GM19395 (cell line): ENCODE results near the gene KLF6.

Experiments used
- ATAC-seq: cut with Tn5 transposase; IDR thresholded peaks from one replicate; pipeline ENCODE4 v1.9.1; 2021; ENCODE audit warnings: mild to moderate bottlenecking, moderate library complexity; ENCODE audit not compliant: unreplicated experiment

Gene KLF6

DNA sequence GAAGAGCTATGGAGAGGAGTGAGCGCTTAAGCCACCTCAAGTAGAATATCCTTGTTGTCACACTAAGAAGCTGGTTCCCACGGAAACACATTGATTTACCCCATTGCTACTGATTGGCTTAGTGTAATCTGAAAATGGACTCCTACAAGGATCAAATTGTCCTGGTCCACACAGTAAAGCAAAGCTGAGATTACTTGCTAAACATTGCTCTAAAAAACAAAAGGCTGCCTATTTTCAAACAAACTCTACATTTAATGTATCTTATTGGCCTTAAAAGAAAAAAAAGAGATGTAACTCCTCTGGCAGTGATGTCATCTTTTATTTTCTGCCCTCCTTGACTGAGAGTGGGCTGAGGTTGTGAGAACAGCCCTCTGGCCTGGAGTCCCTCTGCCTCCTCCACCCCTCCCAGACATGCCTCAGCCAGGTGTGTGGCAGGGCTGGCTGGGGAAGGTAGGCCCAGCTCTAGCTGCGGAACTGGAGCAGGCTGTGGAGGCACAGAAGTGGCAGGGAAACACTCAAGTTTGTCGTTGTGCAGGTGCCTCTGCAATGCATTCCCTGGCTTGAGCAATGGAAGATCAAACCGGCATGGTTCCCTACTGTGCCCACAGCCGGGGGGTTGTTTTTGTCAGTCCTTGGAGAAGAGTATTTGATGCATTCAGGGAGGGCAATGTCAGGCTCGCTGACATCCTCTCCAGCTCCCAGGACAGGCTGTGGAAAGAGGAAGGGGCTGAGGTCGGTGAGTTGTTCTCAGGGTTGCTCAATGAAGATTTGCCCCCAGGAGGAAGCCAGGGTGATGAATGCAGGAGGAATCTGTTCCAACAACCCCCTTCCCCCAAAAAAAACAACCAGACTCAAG lies 9.1 kb downstream of the KLF6 start:
- no peak for ATAC-seq

DNA sequence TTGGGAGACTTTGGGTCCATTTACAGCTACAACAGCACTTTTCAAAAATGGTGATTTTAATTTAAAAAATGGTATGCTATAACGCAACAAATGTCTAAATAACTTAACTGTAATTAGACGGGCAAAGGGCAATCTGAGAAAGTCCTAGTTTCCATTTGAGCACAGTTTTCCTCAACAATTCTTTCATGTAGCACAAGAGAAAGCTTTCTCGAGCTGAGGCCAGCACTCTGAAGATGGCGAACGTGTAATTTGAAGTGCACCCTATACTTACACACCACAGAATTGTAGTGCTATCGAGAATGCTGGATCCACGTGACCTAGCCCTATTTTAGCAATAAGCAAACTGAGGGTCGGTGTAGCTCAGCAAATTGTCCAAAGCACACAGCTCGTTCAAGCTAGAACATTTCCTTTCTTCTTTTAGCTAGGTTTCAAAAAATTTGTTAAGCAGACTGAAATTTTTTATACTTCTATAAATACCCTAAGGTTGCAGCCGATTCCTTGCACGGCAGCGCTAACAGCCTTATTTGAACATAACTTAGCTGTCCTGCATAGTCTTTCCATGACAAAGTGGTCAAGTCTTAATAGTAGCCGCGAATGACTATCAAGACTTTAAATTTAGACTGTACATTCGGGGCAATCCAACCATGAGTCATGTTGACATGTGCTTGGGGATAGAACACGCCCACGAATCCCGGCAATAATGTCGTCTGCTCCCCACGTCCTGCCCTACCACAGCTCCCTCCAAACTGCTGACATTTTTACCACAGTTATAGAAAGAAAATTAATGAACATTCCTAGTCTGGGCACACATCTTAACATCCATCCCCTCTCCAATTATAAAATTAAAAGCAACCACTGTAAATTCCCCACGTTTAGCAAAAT lies 10.0 kb downstream of the KLF6 start:
- no peak for ATAC-seq

DNA sequence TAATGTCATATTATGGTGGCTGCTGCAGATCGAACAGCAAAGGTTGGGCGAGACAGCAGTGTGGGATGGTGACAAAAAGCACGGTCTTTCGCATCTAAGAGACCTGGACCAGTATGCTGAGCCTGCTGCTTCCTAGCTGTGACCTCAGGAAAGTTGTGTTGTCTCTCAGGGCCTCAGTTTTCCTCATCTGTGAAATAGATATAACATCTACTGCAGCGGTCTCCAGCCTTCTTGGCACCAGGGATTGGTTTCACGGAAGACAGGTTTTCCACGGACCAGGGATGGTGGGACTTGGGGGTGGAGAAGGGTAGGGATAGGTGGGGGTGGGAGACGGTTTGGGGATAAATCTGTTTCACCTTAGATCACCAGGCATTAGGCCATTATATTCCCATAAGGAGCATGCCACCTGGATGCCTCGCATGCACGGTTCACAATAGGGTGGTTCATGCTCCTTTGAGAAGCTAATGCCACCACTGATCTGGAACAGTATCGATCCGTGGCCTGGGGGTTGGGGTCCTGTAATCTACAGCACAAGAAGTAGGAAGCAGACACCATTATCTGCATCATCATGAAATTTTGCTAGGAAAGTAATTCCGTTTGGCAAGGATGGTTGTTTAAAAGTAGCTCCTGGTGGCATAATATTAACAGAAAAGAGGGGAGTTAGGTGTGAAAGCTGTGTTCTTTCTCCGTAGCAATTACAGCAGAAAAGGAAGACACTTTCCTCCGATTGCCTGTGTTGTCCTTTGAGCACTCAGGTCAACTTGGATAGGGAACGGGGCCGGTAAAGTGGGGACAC lies 10.8 kb downstream of the KLF6 start:
- no peak for ATAC-seq

DNA sequence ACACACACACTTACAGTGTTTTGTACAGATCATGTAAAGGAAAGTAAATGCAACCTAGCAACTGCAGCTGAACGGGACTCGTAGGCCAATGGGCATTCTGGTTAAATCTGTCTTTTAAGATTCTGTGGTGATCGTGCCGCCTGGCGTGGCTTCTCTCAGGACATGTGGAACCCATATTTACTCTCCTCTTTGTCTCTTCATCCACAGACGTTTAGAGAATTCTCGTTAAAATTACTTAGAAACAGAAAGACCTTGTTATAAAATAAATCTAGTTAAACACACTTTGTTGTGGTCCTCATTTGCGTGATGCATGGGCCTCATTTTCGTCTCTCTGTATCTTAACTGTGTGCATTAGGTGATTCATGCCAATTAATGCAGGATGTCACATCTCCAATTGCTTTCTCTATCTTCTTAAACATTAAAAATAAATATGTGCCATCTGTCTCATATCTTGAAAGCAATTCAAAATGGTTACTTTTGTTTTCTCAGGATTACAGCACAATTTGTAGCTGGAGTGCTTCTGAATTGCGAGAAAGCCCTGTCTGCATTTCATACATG lies 11.5 kb downstream of the KLF6 start:
- no peak for ATAC-seq

DNA sequence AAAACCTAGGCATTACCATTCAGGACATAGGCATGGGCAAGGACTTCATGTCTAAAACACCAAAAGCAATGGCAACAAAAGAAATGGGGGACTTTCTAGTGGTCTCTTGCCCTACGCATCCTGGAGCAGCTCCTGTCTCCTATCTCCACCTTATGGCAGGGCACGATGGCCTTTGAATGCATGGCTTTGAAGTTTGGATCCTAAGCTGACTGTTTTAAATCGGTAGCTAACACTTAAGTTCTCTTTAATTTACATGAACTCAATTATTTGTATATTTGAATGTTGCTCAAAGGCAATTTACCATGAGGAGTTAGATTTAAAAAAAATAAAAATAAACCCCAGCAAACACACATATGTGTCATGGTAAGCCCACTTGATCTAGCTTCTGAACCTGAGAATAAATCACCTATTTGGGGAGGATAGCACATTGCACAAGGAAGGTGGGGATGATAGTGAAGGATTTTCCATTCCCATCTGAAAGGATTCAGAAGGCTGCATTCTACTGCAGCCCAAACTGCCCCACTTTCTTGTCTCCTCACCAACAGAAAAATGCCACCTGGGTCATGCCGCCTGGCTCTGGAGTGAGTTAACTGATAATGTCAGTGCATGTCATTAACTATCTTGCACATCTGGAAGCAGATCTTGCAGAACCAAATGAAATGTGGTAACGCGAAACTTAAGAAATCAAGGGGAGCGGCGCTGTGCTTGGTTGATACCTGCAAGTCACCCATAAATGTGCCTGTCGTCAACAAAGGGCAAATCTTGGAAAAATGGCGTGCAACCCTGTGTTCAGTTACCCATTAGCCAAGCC lies 12.4 kb downstream of the KLF6 start:
- no peak for ATAC-seq

DNA sequence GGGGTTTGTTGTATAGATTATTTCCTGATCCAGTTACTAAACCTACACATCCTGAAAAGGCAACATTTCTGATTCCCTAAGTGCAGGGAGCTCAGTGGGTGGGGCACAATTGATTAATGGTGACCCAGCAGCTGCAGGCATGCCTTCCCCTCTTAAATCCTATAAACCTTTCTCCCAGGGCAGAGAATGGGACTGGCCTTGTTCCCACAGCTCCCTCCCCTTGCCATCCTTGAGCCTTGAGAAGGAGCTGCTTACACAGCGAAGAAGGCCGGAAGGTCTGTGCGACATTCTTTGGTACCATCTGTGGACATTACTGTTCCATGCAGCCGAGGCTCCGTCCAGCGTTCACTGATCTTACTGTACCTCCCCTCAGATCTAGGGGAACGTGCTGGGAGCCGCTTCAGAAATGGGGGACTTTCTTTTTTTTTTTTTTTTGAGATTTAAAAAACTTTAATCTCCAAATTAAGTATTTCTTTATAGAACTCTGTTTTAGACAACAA lies 14.3 kb downstream of the KLF6 start:
- ATAC-seq = no peak

DNA sequence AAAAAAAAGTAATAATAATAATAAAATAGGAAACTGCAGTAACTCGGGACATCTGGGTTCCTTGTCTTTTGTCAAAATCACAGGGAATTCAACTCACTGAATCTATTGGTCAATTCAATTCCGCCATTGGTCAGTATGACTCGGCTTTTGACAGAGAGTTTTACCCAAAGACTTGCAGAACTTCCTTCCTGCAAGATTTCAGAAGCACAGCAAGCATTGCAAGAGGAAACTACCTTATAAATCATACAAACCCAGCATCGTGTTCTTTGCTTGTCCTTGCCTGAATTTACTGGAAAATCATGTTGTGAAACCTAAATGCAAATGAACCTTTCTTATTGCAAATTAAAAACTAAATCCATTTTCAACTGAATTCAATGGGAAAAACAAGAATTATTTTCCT lies 15.5 kb downstream of the KLF6 start:
- no peak for ATAC-seq

DNA sequence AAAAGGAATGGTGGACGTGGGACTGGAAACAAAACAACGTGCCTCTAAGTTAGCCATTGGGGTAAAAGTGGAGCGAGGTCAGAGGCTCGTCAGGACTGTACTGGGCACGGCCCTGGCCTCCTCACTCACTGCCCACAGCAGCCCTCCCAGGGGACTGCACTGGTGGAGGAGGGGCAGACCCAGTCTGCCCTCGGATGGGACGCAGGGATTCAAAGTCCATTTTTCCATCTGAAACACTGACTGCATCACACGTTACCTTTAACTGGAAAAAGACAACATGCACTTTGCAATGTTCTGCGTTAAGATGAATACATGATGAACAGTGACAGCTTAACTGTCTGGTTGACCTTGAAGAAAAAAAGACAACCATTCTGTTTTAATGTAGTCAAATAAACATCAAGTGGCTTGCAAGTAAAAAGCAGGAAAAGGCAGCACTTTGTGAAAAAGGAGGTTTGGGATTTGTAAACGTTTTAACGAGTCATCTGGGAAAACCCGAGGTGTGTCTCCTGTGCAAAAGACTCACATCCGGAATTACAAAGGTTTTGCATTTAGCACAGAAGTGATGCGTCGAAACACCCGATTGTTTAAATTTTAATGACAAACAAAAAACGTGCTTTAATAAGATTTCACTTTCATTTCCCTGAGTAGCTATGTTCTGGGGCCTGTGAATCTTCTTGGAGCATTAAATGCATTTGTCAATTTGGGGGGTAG lies 18.8 kb downstream of the KLF6 start:
- no peak for ATAC-seq

DNA sequence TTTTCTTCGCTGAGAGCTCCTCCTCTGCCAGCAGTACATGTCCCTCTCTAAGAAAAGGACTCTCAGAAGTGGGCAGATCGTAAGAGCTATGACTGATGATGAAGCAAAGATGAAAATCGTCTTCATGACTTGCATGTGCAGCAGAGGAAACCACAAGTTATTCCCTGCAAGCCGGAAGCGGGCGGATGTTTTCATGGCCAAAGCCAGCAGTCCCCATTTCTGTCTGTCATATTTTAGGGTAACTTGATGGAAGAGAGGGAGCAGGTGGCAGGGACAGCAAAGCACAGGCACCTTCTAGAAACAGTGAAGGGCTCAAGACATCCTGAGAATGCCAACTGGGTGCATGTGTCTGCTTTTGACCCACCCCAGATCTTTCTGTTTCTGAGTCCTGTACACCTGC lies 19.9 kb downstream of the KLF6 start:
- no peak for ATAC-seq

DNA sequence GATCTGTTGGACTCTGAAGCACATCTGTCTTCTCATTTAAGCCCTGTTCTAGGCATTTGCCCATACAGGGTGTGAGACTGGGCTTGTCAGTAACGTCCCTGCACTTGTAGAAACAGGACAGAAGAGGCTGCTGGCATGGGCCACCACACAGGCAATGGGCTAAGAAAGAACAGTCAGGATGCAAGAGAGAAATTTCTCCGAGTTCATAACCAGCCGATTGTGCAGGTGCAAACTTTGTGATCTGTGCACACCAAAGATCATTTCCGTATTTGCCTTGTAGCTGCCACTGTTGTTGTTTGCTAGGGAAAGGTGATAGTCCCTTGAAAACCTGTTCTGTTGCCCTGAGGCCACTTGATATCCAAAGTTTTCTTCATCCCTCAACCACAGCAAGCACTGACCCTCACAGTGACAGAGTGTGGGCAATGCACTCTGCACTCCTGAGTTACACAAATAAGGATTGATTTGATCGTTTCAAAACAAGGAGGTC lies 20.3 kb downstream of the KLF6 start:
- ATAC-seq = no peak

DNA sequence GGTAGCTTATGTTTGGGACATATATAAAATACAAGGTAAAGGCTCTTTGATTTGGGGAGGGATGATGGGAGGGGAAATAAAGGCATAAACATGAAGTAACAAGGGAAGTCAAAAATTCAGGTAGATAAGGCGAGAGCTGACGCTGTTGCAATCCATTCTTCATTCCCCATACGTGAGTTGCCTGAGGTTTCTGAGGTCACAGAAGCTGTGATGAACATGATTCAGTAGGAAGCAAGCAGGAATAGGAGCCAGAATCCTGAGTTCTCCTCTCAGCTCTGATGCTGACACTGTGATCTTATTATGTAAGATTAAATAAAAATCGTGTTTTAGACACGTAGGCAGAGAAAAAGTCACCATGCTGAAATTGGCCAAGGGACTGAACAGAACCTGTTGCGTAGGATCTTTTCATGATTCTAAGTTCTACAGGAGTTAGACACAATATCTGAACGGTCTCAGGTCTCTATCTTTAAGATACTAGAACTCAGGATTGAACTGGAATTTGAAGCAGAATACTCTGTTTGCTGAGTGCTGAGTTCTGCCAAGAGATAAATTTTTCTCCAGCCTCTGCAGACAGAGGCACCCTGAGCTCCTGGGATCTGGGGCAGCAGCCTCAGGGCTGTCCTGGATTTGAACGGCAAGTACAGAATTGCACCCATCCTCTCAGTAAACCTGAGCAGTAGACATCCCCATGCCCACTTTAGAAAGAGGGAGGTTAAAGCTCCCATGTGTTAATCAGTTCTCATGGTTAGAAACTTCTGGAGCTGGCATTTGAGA lies 21.0 kb downstream of the KLF6 start:
- ATAC-seq = no peak

DNA sequence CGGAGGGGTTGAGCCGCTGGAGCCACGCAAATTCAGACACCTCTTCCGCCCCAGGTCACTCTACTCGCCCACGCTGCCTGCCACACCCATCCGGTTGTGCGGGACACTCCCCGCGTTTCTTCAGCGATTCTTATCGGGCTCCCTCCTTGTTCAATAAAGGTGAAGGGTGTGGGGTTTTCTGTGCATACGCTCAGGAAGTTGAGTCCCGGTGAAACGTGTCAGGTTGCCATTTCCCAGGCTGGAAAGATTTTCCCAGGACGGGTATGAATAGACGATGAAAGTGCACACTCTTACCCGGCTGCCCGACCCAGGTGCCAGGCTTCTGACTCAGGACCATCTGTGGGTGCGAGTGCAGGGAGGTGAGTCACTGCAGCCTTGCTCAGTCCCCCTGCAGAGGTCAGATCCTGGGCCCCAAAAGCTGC lies 22.0 kb downstream of the KLF6 start:
- no peak for ATAC-seq

DNA sequence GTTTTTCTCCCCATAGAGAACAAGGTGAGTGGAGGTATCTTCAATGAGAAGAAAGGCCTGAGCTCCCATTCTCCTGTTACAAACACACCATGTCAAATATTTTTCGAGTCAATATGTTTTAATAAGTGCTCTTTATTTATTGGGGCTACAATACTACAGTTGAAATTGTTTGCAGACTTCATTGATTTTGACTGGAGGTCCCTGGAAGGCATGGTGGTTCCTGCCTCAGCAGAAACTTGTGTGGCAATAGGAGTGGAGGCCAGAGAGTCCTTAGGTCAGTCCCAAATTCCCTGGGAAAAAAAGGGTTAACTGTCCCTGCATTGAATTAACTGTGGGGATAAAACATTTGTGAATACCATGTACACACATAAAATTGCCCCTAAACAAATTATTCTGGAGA lies 22.7 kb downstream of the KLF6 start:
- ATAC-seq = no peak

DNA sequence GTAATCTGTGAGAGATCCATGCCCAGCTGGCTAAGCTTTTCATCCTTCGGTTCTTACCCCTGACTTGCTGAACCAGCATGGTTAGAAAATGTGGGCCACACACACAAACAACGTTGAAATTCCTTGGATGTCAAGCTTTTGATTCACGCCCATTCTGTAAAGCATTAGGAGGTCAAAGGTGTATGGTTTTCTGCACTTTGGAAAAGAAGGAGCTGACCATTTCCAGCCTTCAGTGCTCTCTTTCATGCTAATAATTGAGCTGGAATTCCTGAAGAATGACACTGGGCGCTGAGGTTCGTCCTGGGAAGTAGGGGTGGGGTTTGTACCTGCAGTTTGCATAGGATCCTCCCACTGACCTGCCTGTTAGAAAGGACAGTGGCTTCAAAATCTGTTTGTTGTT lies 23.1 kb downstream of the KLF6 start:
- no peak for ATAC-seq

DNA sequence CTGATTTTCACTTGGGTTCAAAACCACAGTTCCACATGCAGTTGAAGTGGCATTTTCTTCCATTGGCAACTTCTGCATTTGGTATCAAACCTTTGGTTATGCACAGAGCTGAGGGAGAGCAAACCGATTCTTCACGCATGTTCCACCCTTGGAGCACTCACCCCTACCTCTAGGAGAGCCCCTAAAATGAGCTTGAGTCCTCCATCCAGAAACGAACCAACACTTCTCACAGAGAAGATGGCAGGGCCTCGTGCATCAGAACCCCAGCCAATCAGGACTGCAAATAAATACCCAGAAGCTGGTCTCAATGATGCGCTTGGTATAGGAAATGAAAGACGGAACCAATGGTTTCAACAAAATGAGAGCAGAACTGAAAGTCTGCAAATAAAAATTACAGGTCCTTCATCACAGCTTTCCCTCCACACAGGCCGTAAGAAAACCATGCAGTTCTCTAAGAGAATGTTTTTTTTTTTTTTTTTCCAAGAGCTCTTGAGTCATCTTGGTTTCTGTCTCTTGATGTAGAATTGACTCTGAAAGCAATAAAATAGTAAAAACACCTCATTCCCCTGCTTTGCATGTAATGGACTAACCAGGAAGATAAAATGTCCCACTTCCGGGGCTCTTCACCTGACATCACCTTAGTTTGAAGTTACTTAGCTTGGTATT lies 23.9 kb downstream of the KLF6 start:
- peak; percentile 62 for ATAC-seq

DNA sequence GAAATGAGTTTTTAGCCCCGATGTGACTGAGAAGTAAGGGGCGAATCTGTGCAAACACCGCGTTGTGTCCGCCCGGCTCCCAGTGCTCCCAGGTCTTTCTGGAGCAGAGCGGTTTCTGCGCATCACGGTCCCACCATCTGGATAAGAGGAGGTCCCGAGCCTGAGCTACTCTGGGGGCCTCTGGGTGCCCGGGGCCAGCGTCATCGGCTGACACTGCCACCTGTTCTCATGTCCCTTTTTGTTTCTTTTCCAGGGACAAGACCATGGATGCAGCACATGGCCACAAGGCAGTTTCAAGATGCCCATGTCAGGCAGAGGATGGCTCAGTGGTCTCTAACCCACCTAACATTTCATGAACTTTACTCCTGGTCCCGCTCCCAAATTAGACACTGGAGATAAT lies 24.9 kb downstream of the KLF6 start:
- no peak for ATAC-seq

DNA sequence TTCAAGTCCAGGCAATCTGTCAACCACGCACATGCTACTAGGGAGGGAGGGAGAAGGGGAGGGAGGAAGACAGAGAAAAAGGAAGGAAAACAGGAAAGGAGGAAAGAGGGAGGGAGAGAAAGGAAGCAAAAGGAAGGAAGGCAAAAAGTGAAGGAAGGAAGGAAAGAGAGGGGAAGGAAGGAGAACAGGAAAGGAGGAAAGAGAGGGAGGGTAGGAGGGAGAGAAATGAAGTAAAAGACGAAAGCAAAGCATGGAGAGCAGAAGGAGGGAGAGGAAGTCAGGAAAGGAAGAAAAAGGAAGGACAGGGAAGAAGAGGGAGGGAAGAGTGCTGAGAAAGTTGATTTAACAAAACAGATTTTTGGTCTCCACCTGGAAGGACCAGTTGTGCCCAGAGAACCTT lies 25.6 kb downstream of the KLF6 start:
- no peak for ATAC-seq

DNA sequence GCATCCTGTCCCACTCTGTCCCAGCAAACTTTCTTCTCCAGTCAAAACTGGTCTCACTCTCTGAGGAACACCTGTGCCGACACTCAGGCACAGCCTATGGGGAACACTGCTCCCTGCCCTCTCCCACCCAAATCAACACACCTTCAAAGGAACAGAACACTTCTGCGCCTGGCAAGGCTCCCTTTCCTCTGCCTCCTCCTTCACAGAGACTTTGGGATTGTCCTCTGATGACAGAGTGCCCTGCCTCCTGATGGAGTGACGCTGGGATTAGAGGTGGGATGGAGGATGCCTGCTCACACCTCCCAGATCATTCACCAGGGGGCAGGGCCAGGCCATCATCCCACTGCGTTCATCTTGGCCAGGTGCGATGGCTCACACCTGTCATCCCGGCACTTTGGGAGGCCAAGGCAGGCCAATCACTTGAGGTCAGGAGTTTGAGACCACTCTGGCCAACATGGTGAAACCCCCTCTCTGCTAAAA lies 26.5 kb downstream of the KLF6 start:
- ATAC-seq = no peak
